H9 (cell line): Measurements from ENCODE around the gene BMPER. TPM values are rescaled to one million over a fixed set of nuclear protein-coding genes. Genes with fewer than 3 reads are reported as not detected.

Experiments
- DNase-seq: peaks from one replicate; pipeline ENCODE4 v3.0.0-alpha.2; 2017
- H2AFZ ChIP-seq: one replicate; pipeline ENCODE4 v1.6.1; 2013; ENCODE audit warnings: mild to moderate bottlenecking, low read length, control low read depth, moderate library complexity
- H2AK5ac ChIP-seq: 2 replicates; pipeline ENCODE4 v1.6.1; 2013; ENCODE audit warnings: low read length, control low read depth, mixed read lengths; ENCODE audit not compliant: insufficient read length
- H2BK120ac ChIP-seq: one replicate; pipeline ENCODE4 v1.6.1; 2013; ENCODE audit warnings: low read depth, mild to moderate bottlenecking, low read length, control low read depth, inconsistent platforms; ENCODE audit not compliant: poor library complexity, severe bottlenecking
- H2BK12ac ChIP-seq: 2 replicates; pipeline ENCODE4 v1.6.1; 2013; ENCODE audit warnings: low read length, control low read depth, mixed read lengths, low read depth; ENCODE audit not compliant: insufficient read length
- H2BK15ac ChIP-seq: 2 replicates; pipeline ENCODE4 v1.6.1; 2013; ENCODE audit warnings: low read depth, low read length, control low read depth
- H2BK20ac ChIP-seq: one replicate; pipeline ENCODE4 v1.6.1; 2013; ENCODE audit warnings: low read depth, mild to moderate bottlenecking, low read length, control low read depth, inconsistent platforms; ENCODE audit not compliant: poor library complexity, severe bottlenecking
- H2BK5ac ChIP-seq: 2 replicates; pipeline ENCODE4 v1.6.1; 2013; ENCODE audit warnings: low read length, control low read depth, mixed read lengths; ENCODE audit not compliant: insufficient read length
- H3K14ac ChIP-seq: 2 replicates; pipeline ENCODE4 v1.6.1; 2013; ENCODE audit warnings: low read length, control low read depth; ENCODE audit not compliant: insufficient read depth
- H3K18ac ChIP-seq: 2 replicates; pipeline ENCODE4 v1.6.1; 2013; ENCODE audit warnings: low read depth, mild to moderate bottlenecking, mixed read lengths, low read length, control low read depth; ENCODE audit not compliant: insufficient read length
- H3K23ac ChIP-seq: 2 replicates; pipeline ENCODE4 v1.6.1; 2013; ENCODE audit warnings: low read length, control low read depth, mixed read lengths, low read depth; ENCODE audit not compliant: insufficient read length
- H3K23me2 ChIP-seq: 2 replicates; pipeline ENCODE4 v1.6.1; 2013; ENCODE audit warnings: low read depth, mild to moderate bottlenecking, mixed read lengths, low read length, control low read depth; ENCODE audit not compliant: insufficient read length, poor library complexity, severe bottlenecking
- H3K27ac ChIP-seq: 2 replicates; pipeline ENCODE4 v1.5.1; 2013; ENCODE audit warnings: low read length, control low read depth, mixed read lengths, low read depth; ENCODE audit not compliant: insufficient read length
- H3K27me3 ChIP-seq: 2 replicates; pipeline ENCODE4 v1.6.1; 2013; ENCODE audit warnings: low read length, control low read depth, inconsistent platforms; ENCODE audit not compliant: insufficient read depth
- H3K4ac ChIP-seq: 2 replicates; pipeline ENCODE4 v1.6.1; 2013; ENCODE audit warnings: low read depth, mild to moderate bottlenecking, control low read depth, inconsistent platforms, low read length, moderate library complexity
- H3K4me1 ChIP-seq: 2 replicates; pipeline ENCODE4 v1.6.1; 2013; ENCODE audit warnings: low read length, control low read depth, inconsistent platforms; ENCODE audit not compliant: insufficient read depth
- H3K4me2 ChIP-seq: 2 replicates; pipeline ENCODE4 v1.6.1; 2013; ENCODE audit warnings: low read length, control low read depth, mixed read lengths; ENCODE audit not compliant: insufficient read length, insufficient read depth
- H3K56ac ChIP-seq: 2 replicates; pipeline ENCODE4 v1.6.1; 2013; ENCODE audit warnings: low read depth, mild to moderate bottlenecking, mixed read lengths, low read length, control low read depth; ENCODE audit not compliant: insufficient read length
- H3K79me1 ChIP-seq: 2 replicates; pipeline ENCODE4 v1.6.1; 2013; ENCODE audit warnings: low read depth, mild to moderate bottlenecking, moderate library complexity, low read length, control low read depth, inconsistent platforms; ENCODE audit not compliant: insufficient read depth, poor library complexity, severe bottlenecking
- H3K79me2 ChIP-seq: 2 replicates; pipeline ENCODE4 v1.6.1; 2013; ENCODE audit warnings: low read length, control low read depth, inconsistent platforms; ENCODE audit not compliant: insufficient read depth
- H3K9ac ChIP-seq: 2 replicates; pipeline ENCODE4 v1.6.1; 2013; ENCODE audit warnings: low read length, control low read depth, mixed read lengths; ENCODE audit not compliant: insufficient read length; ENCODE audit errors: extremely low read depth
- H3K9me3 ChIP-seq: one replicate; pipeline ENCODE4 v1.6.1; 2013; ENCODE audit warnings: low read depth, low read length, inconsistent platforms; ENCODE audit not compliant: control insufficient read depth
- H3T11ph ChIP-seq: one replicate; pipeline ENCODE4 v1.6.1; 2013; ENCODE audit warnings: mild to moderate bottlenecking, low read length, control low read depth, inconsistent platforms
- H4K20me1 ChIP-seq: one replicate; pipeline ENCODE4 v1.6.1; 2013; ENCODE audit not compliant: control insufficient read depth, insufficient read length, insufficient read depth
- H4K5ac ChIP-seq: 2 replicates; pipeline ENCODE4 v1.6.1; 2013; ENCODE audit warnings: low read depth, mild to moderate bottlenecking, mixed read lengths, low read length, control low read depth; ENCODE audit not compliant: insufficient read length
- H4K8ac ChIP-seq: replicated peaks from 2 replicates; pipeline ENCODE4 v1.6.1; 2013; ENCODE audit warnings: low read length, control low read depth, mixed read lengths, low read depth; ENCODE audit not compliant: insufficient read length
- H4K91ac ChIP-seq: 2 replicates; pipeline ENCODE4 v1.6.1; 2013; ENCODE audit warnings: low read depth, mild to moderate bottlenecking, moderate library complexity, mixed read lengths, low read length, control low read depth; ENCODE audit not compliant: insufficient read length
- H3K27ac Mint-ChIP-seq, 3 experiments: 2 replicates in 2 of 3; 3 replicates in 1 of 3; pipeline ENCODE4 v1.8.0; 2020 to 2021; ENCODE audit warnings: mixed read lengths in 3 of 3, mild to moderate bottlenecking in 1 of 3, moderate library complexity in 1 of 3
- H3K27me3 Mint-ChIP-seq: 2 replicates; pipeline ENCODE4 v1.8.0; 2021; ENCODE audit warnings: low read depth, mild to moderate bottlenecking, moderate library complexity, mixed read lengths
- H3K36me3 Mint-ChIP-seq, 3 experiments: 2 replicates in 2 of 3; 3 replicates in 1 of 3; pipeline ENCODE4 v1.8.0; 2020 to 2021; ENCODE audit warnings: low read depth in 3 of 3, mixed read lengths in 3 of 3; ENCODE audit not compliant: insufficient read depth in 1 of 3
- H3K4me1 Mint-ChIP-seq, 2 experiments: 2 replicates each; pipeline ENCODE4 v1.8.0; 2020; ENCODE audit warnings: mixed read lengths in 2 of 2
- H3K4me3 Mint-ChIP-seq, 2 experiments: 2 replicates in 1 of 2; 3 replicates in 1 of 2; pipeline ENCODE4 v1.8.0; 2020 to 2021; ENCODE audit warnings: mild to moderate bottlenecking in 2 of 2, mixed read lengths in 2 of 2, moderate library complexity in 1 of 2
- H3K9me3 Mint-ChIP-seq, 2 experiments: 2 replicates in 1 of 2; 3 replicates in 1 of 2; pipeline ENCODE4 v1.8.0; 2020; ENCODE audit warnings: mild to moderate bottlenecking in 2 of 2, mixed read lengths in 2 of 2, moderate library complexity in 1 of 2
- WGBS: extraction: QIAGEN DNeasy Blood & Tissue Kit; methylation state at CpG from one replicate; pipeline ENCODE4 v1.1.7; 2013; ENCODE audit warnings: missing lambda C conversion rate, low lambda C conversion rate, mixed read lengths; ENCODE audit not compliant: insufficient read length; ENCODE audit errors: extremely low coverage; 5-methylcytosine and 5-hydroxymethylcytosine counted together
- total RNA-seq: library from RNA; stranded (reverse); gene quantifications from 2 replicates; pipeline ENCODE4 v1.2.1, GENCODE V29; 2021
- TF ChIP-seq, protein P1 (sequence below): fragments of 200-600 bp; sonication (generic); conservative IDR thresholded peaks from 3 replicates; pipeline ENCODE4 v1.8.0; 2021; ENCODE audit warnings: antibody characterized with exemption, mild to moderate bottlenecking

The BMPER gene
- total RNA-seq, 1 experiment from 2014 or later = 0.20 TPM

DNA sequence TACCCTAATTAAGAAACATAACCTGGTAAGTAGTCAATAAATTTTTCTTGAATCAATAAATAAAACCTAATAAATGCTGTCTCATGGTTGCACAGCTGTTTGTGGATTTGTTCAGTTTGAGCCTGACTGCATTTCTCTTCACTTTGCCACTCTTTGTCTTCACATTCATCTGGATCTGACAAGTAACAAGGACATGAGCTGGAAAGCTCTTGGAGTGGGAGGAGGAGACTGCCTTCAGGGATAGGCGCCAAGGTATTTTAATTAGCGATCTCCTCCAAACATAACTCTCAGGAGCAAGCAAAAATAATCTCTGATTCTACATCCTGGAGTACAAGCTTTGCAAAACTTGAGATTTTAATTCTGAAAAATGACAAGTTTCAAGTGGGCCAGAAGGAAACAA is 251.0 kb downstream of the BMPER start:
- H3T11ph ChIP-seq = no peak overlapping the region
- H3K9me3 Mint-ChIP-seq = no peaks in the 10 kb centered on the region; a peak in 1 of 5 replicates
- no peak overlapping the region for H2AK5ac ChIP-seq
- H4K91ac ChIP-seq = no peak overlapping the region
- H3K27ac ChIP-seq = no peak overlapping the region
- TF ChIP-seq, protein P1, sequence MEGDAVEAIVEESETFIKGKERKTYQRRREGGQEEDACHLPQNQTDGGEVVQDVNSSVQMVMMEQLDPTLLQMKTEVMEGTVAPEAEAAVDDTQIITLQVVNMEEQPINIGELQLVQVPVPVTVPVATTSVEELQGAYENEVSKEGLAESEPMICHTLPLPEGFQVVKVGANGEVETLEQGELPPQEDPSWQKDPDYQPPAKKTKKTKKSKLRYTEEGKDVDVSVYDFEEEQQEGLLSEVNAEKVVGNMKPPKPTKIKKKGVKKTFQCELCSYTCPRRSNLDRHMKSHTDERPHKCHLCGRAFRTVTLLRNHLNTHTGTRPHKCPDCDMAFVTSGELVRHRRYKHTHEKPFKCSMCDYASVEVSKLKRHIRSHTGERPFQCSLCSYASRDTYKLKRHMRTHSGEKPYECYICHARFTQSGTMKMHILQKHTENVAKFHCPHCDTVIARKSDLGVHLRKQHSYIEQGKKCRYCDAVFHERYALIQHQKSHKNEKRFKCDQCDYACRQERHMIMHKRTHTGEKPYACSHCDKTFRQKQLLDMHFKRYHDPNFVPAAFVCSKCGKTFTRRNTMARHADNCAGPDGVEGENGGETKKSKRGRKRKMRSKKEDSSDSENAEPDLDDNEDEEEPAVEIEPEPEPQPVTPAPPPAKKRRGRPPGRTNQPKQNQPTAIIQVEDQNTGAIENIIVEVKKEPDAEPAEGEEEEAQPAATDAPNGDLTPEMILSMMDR = no peak
- H3K79me1 ChIP-seq = no peaks in the 10 kb centered on the region
- H3K4ac ChIP-seq = no peak overlapping the region
- no peak overlapping the region for H4K5ac ChIP-seq
- no peak overlapping the region for H2BK20ac ChIP-seq
- no peak overlapping the region for H3K9ac ChIP-seq
- H3K9me3 ChIP-seq = no peaks in the 10 kb centered on the region
- no peaks in the 10 kb centered on the region for H3K27me3 ChIP-seq
- H4K8ac ChIP-seq = no peak overlapping the region
- no peak overlapping the region for H3K4me2 ChIP-seq
- no peaks in the 10 kb centered on the region for H3K23me2 ChIP-seq
- no peak overlapping the region for H2BK12ac ChIP-seq
- no peak overlapping the region for H3K23ac ChIP-seq
- peaks cover 4% of the 10 kb centered on the region; the same call in 1 of the 2 replicates for H3K4me1 ChIP-seq
- DNase-seq = no peak
- no peaks in the 10 kb centered on the region for H4K20me1 ChIP-seq
- H3K18ac ChIP-seq = no peak overlapping the region
- no CpG with 5 or more reads among the region's 2 CpGs for WGBS
- no peaks in the 10 kb centered on the region; a peak in 1 of 7 replicates for H3K36me3 Mint-ChIP-seq
- H3K4me3 Mint-ChIP-seq = no peak overlapping the region
- H3K27me3 Mint-ChIP-seq = no peaks in the 10 kb centered on the region; the same call in 1 of the 2 replicates
- no peaks in the 10 kb centered on the region for H3K79me2 ChIP-seq
- no peak overlapping the region for H2AFZ ChIP-seq
- H3K56ac ChIP-seq = no peak overlapping the region
- no peak overlapping the region for H2BK120ac ChIP-seq
- H3K14ac ChIP-seq = no peak overlapping the region
- no peak overlapping the region for H2BK15ac ChIP-seq
- peaks cover 18 to 23% of the 10 kb centered on the region in 2 experiments for H3K4me1 Mint-ChIP-seq
- no peak overlapping the region for H2BK5ac ChIP-seq
- H3K27ac Mint-ChIP-seq = no peak overlapping the region
